NK-92 treated with Interleukin-12 subunit alpha and Interleukin-12 subunit beta, amount 100 ng/mL, for 24 hours (cell line): ENCODE measurements around the gene SMIM43.
"Not testable (repeated sequence)": the region's sequence is repeated elsewhere in the genome, so short reads cannot be mapped to it uniquely, and the experiment has no call there.

Source experiments
- DNase-seq: peaks from one replicate; lab custom pipeline; 2025; lab: John Stamatoyannopoulos, UW

SMIM43 gene

DNA sequence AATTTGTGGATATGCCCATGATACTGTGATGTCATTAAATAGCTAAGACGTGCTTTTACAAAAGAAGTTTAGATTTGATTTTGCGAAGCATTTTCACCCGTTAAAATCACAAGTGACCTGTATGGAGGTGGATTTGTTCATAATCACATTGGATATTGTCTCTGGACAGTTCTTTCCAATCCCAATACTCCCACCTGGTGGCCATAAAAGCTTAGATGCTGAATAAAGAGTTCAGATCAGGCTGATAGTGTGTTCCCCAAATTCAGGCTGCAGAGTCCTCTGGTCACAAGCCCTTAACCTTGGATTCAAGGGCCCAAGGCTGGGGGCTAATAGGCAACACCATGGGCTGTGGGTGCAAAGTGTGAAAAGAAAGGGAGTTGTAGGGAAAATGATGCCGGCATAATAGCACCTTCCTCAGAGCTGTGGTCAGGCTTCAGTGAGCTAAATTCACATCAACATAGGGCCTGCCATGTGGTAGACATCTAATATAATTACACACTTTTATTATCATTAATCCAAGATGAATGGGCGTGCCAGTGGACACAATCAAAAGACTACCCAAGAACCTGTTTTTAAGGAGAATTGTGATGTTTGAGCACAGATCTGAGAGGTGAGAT lies 28.1 kb downstream of the SMIM43 start:
- no peak for DNase-seq

DNA sequence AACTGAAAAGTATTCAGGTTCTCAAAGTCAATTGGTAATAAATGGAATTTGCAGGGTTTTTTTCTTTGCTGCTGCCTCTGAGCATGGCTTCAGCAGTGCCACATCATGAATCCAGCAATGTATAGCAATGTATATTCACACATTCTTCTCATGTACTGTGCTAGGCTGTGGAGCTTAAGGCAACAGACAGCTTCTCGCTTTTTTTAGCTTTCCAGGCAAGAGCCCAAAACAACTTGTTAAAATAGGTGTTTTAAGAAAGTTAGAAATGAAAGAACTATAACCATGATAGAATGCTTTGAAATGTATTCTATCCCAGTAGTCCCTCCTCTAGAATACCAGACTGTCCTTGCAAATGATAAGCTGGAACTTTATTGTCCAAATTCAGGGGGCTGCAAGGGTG lies 30.4 kb downstream of the SMIM43 start:
- no peak for DNase-seq

DNA sequence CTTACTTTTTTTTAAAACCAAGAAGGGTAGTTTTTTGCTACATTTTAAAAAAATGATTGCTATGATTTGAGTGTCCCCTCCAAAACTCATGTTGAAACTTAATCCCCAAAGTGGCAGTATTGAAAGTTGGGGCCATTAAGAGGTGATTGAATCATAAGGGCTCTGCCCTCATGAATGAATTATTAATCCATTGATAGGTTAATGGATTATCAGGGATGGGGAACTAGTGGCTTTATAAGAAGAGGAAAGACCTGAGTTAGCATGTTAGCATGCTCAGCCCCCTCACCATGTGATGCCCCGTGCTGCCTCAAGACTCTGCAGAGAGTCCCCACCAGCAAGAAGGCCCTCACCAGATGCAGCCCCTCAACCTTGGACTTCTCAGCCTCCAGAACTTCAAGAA lies 31.0 kb downstream of the SMIM43 start:
- DNase-seq, result no peak

DNA sequence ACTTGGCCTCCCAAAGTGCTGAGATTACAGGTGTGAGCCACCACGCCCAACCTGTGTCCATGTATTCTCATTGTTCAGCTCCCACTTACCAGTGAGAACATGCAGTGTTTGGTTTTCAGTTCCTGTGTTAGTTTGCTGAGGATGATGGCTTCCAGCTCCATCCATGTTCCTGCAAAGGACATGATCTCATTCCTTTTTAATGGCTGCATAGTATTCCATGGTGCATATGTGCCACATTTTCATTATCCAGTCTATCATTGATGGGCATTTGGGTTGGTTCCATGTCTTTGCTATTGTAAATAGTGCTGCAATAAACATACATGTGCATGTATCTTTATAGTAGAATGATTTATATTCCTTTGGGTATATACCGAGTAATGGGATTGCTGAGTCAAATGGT lies 35.2 kb downstream of the SMIM43 start:
- DNase-seq, result not testable (repeated sequence)

DNA sequence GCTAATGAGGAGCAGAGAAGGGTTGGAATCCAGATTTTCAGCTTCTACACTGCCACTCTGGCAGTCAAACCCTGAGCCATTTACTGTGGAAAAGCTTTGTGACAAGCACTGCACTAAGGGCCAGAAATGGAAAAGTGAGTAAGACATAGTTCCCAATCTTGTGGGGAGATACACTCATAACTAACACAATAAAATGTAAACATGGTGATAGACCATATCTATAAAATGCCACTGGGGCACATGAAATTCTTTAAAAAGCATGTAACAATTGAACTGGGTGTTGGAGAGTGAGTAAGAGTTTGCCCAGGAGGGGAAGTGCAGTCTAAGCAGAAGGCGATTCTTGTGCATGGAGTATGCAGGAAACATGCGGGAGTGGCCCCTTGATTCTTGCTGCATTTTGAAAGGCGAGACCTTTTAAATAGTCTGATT lies 36.2 kb downstream of the SMIM43 start:
- no peak for DNase-seq

DNA sequence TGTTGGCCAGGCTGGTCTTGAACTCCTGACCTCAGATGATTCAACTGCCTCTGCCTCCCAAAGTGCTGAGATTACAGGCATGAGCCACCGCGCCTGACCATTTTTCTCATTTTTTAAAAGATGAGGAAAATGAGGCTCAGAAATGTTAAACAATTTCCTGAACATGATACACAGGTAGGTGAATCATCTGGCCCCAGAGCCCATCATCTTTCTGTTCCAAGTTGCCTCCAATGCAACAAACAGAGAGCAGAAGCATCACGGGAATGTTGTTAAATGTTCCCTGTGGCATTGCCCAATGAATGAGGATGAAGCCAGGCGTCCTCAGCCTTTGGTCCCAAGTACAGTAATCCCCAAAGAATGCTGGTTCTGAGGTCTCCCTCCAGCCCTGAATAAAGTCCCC lies 36.9 kb downstream of the SMIM43 start:
- no peak for DNase-seq

DNA sequence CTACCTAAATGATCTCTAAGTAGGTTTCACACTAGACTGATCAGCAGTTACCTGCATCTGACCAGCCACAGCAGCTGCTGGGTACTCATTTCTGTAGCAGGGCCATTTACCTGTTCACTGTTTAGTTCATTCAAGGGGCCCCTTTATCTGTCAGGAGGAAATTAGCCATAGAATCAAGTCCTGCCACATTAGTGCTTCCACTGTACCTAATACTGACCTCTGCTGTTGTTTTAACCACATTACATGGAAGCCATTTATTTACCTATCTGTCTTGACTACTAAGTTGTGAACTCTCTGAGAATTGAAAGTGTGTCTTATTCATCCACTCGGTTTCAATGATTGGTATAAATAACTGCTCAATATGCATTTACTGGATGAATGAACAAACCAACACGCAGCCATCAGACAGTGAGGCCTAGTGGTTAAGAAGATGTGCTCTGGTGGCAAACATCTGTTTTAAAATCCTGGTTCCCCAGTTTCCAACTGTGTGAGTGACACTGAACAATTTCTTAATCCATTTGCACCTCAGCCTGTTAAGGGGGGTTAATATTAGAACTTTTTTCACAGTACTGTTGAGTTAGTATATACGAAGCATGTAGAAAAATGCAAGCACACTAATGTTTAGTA lies 38.2 kb downstream of the SMIM43 start:
- DNase-seq, result no peak

DNA sequence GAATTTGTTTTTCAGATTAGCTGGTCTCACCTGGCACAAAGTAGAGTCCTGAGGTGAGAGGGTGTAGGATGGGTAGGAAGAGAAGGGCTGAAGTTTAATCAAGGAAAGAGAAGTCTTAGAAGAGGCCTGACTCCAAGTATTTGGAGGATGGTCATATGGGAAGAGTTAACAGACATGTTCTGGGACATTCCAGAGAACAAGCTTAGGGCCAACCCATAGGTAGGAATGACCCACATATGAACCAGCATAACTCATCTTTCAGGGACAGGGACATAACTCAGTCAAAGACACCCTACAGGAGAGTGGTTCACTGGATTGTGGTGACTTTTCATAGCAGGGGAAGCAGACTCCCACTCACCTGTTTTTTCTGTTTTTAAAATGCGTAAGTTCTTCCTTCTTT lies 40.3 kb downstream of the SMIM43 start:
- DNase-seq, result no peak

DNA sequence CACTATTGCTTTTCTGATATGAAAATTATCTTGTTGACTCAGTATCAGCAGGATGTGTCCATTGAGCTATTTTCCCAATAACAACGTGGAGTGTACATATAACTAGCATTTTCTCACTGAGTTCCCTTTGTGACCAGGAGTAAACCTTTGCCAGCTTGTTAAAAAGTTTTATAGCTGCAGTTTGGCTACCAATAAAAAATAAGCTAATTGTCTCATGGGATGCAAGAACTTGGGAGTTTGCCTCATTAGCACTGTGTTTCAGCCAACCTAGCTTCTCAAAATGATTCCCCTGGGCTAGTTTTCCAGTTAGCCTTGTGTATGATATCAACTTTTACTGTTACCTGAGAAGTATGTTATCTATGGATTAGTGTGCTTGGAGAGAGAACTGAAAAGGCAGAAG lies 43.3 kb downstream of the SMIM43 start:
- no peak for DNase-seq

DNA sequence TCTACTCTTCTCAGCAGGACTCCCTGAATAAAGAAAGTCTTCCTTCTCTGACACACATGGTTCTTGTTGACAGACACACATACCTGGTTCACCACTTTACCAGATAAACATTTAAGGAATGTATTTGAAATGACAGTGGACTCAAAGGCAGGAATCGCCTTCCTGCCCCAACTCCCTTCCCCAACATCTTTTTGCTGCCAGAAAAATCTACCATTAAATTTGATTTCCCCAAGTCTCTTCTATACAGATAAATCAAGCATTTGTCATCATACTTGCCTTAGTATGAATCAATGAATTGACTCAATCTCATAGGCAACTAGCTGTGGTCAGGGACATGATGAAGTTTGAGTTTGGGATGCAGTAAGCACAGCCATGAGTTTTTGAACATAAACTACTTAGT lies 44.9 kb downstream of the SMIM43 start:
- DNase-seq, result no peak

DNA sequence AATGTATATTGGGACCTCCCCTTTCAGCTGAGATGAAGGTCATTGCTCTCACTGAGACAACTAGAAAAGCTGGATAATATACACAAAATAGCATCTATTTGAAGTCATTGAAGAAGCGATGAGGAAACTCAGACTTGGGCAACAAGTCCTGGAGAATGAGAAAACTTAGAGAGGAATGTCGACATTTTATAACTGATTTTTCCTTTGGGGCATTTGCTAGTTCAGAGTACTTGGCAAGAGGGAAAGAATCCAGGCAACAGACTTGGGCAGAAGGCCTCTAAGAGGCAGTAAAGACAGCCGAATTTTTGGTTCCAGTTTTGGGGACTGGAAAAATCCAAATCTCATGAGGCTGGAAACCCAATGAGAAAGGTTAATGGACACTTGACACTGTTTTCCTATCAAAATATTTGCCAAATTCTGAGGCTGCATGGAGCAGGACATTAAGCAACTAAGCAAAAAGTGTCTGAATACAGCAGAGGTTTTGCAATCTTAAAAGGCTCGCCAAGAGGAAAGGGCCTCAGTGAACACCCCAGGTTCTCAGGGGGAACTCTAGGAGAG lies 47.2 kb downstream of the SMIM43 start:
- DNase-seq, result no peak

DNA sequence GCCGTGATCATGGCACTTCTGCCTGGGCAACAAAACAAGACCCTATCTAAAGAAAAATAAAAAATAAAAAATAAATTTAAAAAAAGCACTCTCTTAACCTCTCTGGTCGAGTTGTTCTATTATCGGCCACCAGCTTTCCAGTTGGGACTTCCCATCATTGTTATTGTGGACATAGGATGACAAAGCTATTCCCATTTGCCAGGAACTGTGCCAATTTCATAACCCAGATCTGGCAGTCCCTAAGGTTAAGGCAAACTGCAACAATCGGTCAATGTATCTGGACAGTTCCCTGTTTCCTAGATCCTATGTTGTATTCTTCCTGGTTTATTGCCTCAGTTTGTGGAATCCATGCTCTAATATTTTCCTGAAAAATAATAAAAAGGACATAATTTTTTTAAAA lies 50.4 kb downstream of the SMIM43 start:
- no peak for DNase-seq

DNA sequence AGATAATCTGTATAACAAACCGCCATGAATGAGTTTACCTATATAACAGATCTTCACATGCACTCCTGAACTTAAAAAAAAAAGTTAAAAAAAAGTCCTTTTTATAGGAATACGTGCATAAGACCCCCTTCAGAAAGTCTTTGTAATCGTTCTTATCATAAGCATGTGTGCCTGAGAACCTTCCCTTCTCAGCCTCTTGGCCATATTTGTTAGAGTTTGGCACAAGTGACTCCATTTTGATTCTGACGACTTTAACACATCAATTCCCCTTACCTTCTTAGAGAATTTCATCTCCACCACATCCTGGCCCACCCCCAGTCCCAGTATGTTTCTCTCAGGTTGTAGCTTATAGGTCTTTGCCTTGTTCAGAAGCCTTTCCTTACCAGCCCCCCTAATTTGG lies 52.2 kb downstream of the SMIM43 start:
- no peak for DNase-seq

DNA sequence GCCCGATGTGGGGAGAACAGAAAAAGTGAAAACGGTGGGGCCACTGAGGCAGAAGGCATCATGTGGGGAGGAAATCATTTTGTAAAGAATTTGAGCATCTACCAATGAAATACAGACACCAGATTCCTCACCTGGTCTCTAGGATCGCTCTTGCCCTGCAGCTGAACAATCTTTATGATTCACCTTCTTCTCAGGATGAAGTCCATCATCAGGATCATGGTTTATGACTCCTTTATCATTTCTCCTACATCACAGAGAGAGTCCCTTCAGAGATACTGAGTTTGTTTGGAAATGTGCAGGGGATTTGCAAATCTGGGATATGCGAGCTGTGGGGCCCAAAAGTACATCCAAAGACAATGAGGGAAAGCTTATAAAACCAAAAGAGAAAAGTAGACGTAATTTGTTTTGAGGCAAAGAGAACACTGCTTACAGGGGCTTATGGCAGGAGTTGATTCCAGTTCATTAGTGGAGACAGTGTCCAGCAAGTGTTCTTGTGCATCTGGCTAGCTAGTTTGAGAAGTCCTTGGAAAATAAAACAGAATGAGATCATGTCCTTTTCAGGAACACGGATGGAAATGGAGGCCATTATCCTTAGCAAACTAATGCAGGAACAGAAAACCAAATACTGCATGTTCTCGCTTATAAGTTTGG lies 52.8 kb downstream of the SMIM43 start:
- DNase-seq, result no peak

DNA sequence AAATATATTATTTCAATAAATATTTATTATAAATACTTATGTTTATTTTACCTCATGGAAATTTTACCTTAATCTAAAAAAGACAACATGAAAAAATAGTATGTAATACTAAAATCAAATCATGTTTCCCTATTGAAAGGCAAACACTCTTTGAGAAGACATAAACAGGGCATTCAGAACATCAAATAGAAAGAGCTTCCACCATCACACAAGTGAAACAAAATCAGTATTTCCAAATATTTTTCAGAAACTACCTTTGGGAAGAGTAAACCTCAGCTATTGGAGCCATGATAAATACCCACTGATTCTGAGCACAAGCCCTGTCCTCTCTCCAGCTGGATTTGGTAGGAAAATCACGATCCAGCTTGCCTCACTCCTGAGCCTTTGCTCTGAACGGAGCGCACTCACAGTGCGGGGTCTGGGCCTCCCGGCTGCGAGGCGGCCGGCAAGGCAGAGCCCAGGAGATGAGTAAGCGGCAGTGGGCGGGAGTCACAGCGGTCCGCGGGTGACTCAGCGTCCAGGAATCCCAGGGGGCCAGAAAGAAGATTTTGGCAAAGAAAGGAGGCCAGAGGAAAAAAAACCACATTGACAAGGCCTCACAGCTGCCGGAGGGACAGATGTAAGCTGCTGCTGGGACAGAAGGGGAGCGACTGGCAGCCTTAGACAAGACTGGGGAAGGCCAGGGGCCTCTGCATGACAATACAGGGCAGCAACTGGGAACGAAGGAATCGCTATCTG lies 53.5 kb downstream of the SMIM43 start:
- DNase-seq, result no peak

DNA sequence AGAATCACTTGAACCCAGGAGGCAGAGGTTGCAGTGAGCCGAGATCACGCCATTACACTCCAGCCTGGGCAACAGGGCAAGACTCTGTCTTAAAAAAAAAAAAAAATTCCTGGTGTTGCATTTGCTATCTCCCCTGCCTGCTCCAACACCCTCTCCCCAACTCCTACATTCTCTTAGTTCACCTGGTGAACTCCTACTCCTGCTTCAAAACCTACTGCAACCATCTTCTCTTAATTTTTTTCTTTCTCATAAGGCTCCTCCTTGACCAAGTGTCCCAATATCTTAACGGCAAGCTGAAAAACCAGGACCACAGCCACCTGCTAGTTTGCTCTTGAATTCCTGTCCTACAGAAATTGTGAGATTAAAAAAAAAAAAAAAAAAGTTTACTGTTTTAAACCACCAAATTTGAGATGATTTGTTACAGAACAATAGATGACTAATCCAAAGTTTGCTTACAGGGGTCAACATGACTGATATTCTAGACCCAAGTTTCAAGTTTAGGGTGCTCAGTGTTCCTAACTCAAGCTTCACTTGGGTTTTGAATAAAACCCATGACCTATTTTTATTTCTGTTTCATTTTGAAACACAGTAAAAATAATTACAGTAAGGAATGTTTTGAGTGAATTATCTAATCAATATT lies 55.1 kb downstream of the SMIM43 start:
- DNase-seq, result no peak
